ENCODE results near the gene FBXL17.

The FBXL17 gene

DNA sequence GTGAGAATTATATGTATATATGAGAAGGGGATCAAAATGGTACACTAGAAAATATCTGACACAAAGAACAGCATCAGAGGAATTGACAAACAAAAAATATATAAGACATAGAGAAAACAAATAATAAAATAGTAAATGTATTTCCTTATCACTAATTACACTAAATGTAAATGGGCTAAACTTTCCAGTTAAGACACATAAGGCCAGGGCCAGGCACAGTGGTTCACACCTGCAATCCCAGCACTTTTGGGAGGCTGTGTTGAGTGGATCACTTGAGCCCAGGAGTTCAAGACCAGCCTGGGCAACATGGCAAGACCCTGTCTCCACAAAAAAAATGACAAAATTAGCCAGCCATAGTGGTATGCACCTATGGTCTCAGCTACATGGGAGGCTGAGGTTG, 8.5 kb downstream of the FBXL17 start:
- no peak for DNase-seq (ENCODE audit: low read depth)

DNA sequence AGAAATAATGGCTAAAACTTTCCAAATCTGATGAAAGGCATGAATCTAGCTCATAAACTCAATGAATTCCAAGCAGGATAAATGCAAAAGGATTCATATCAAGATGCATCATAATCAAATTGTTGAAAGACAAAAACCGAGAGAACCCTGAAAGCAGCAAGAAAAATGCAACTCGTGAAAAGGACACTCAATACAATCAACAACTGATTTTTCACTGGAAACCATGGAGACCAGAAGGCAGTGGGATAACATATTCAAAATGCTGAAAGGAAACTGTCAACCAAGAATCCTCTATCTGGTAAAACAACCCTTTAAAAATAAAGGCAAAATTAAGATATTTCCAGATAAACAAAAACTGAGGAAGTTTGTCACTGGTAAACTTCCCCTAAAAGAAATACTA, 9.5 kb downstream of the FBXL17 start:
- DNase-seq (ENCODE audit: low read depth): no peak

DNA sequence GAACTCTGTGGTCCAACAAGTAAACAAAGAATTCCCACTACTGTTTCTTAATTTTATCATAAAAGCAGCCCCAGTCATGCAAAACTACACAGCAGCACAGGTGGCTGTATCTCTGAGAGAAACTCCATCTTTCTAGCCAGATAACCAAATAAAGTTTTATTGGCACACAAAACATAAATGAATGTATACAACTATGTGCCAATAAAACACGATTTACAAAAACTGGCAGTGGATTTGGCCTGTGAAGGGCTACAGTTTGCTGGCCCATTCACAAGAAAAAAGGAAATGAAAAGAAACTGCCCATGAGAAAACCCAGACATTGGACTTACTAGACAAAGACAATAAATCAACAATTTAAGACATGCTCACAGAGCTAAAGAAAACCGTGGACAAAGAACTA, 10.6 kb downstream of the FBXL17 start:
- no peak for DNase-seq (ENCODE audit: low read depth)

DNA sequence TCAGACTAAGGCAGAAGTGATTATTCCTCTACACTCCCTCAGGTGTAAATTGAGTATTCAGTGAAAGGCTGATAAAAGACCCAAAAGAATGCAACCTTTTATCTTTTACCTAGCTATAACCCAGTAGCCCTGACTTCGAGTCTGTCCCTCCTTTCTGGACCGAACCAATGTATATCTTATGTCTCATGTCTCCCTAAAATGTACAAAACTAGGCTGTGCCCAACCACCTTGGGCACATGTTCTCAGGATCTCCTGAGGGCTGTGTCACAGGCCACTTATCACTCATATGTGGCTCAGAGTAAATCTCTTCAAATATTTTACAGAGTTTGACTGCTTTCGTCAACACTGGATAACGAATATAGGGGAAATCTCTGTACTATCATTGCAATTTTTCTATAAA, 12.7 kb downstream of the FBXL17 start:
- no peak for DNase-seq (ENCODE audit: low read depth)

DNA sequence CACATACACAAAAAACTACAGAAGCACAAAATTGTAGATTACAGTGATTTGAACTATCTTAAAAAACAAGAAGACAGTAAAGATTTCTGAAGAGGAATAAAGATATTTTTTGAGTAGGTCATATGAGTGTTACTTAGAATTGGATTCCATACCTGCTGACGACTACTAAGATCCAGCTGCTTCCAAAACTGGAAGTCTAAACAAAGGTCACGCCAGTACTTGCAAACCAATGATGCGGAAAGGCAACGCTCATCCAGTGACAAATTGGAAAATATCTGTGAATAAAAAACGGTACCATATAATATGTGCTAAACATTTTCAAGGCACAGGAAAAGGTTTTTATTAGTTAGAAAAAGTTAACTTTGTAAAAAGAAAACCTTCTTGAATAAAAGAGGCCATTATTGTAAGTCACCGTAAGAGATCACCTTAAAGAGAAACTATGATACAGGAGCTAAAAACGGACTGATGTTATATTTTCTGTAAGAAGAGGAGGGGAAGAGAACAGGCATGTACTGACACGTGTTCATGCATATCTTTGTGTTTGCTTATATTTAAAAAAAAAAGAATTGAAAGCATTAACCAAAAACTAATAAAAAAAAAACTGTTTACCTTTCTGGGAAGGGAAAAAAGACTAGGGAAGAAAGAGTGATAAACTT, 14.1 kb downstream of the FBXL17 start:
- DNase-seq (ENCODE audit: low read depth): no peak

DNA sequence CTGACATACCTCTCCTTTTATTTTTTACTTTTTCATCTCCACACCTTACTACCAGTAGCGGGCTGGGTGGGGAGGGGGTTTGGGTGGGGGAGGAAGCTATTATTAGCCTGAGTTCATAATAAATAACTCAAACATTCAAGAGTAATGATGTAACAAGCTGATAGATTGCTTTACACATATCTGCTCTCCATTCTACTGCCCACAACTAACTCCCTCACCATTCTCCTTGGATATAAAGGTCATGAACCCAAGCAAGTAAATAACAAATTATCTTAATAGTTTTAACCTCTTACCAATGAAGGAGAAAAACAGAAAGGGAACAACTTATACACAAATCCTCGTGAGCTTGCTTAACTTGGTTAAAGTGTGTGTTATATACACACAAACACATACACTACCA, 15.4 kb downstream of the FBXL17 start:
- DNase-seq (ENCODE audit: low read depth): no peak

DNA sequence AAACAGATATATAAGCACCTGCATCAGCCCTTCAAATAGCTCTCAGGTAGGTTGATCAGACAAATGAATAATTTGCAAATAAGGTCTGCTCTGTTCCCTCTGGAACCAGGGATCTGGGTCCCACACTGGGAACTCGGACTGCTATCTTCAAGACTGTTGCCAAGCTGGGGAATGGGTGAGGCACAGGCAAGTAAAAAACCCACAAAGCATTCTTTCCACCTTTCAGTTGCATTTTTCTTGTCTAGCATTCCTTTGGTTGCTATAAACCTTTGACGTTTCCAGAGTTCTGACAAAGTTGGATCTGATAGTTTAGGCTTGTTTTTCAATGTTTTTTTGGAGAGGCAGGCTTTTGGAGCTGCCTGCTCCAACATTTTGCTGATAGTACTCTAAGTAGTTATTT, 20.1 kb downstream of the FBXL17 start:
- DNase-seq (ENCODE audit: low read depth): no peak

DNA sequence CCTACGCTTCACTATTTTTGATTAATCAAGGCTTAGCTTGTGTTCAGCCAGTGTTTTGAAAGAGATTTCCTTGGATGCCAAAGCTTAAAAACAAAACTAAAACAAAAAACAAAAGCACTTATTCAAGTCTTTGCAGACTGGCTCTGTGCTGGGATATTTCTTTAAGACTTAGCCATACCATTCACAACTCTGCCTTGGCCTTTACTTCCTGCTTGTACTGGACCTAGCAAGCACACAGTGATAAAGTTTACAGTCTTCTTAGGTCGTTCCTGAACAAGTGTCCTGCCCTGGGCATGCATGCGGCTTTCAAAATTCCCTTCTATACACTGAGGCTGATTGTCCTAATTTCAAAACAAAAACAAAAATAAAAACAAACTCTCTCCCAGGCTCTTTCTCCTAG, 20.7 kb downstream of the FBXL17 start:
- no peak for DNase-seq (ENCODE audit: low read depth)

DNA sequence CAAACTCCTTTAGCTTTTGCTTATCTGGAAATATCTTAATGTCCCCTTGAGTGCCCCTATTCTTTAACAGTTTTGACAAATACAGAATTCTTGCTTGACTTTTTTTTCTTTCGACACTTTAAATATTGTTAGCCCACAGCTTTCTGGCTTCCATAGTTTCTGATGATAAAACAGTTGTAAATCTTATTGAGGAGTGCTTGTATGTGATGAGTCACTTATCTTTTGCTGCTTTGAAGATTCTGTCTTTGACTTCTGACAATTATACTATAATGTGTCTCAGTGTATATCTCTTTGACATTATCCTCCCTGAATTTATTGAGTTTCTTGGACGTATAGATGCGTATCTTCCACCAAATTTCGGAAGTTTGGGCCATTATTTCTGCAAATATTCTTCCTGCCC, 21.6 kb downstream of the FBXL17 start:
- no peak for DNase-seq (ENCODE audit: low read depth)

DNA sequence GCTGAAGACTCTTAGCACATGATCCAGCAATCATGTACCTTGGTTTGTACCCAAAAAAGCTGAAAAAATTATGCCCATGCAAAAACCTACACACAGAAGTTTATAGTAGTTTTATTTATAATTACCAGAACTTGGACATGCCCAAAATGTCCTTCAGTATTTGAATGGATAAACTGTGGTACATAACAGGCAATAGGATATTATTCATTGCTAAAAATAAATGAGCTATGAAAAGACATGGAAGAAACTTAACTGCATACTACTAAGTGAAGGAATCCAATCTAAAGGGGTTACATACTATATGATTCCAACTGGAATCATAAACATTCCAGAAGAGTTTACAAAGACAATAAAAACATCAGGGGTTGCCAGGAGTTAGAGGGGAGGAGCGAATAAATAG, 25.6 kb downstream of the FBXL17 start:
- no peak for DNase-seq (ENCODE audit: low read depth)

DNA sequence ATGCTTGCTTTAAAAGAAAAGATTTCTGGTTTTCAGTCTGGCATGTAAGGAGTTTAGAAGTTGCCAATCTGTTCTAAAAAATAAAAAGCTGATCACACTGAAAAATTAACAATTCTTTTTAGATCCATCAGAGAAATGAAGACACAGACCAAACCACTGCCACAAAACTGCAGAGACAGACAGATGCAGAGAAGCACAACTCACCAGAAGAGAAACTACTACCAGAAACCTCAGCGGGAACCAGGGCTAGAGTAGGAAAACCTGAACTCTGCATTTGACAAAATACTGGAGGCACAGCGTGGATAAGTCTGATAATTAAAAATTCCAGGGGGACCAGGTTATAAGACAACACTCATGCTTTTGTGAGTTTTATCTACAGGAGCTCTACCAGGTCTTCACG, 28.8 kb downstream of the FBXL17 start:
- no peak for DNase-seq (ENCODE audit: low read depth)

DNA sequence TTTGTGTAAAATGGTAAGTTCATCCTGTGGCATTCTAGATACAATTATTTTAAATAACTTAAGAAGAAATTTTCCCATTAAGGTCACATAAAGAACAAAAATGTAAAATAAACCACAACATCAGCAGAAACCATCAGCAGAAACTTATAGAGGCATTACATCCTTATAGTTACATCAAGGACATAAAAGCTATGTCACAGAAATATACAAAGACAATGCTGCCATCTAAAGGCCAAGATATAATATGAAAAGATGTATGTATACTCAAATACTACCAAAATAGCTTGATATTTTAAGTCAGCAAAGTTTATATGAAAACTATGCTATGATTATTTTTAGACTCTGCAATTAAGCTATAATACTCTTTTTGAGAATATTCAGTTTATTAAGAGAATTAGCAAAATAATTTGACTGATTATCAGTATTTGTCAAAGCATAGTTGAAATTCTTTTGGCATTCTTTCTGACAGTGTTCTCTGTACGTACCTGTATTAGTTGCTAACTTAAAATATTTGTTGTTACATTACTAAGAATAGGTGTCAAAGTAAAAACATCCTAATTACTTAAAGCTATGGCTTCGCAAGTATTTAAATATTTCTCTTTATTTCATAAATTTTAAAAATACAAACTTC, 36.2 kb downstream of the FBXL17 start:
- DNase-seq (ENCODE audit: low read depth): no peak

DNA sequence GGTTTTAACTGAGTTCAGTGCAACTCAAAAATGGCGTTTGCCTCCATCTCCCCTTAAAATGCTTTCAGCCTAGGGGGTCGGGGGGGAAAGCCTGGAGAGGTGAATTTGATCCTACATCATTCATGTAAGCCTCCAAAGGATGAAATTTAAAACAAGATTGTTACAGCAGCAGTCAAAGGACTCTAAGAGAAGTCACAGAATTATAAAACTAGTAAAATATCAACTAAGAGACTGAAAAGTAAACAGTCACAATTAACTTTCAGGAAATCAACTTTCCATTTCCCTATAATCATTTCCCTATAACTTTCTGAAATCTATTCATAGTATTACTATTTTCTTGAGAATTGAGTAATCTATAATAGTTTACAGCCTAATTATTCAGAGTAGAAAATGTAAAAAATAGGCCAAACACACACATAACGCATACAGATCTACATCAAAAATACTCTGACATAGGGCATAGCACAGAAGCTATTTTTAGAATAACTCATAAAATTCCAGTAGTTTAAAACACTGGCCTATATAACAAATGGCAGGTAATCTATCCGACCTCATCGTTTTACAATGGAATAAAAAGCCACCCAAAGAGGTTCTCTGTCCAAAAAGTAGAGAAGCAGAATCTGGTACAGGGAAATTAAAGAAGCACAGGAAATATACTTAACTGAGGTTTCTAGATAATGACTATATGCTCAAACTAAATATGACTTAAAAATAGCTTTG, 37.6 kb downstream of the FBXL17 start:
- no peak for DNase-seq (ENCODE audit: low read depth)

DNA sequence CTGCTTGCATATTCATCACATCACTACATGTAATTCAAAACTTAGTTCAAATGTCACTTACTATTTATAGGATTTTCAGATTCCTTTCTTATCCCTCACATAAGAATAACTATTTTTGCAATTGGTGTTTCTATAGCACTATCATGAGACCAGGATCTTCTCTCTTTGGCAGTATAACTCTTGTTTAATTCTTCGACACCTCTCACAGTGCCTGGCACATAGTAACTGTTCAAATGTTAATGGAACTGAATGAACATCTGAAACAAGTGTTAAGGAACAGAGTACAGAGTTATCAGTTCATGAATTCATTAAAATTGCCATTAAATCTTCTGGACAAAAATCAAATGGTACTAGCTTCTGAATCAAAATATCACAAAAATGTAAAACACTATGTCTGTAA, 40.0 kb downstream of the FBXL17 start:
- DNase-seq (ENCODE audit: low read depth): no peak

DNA sequence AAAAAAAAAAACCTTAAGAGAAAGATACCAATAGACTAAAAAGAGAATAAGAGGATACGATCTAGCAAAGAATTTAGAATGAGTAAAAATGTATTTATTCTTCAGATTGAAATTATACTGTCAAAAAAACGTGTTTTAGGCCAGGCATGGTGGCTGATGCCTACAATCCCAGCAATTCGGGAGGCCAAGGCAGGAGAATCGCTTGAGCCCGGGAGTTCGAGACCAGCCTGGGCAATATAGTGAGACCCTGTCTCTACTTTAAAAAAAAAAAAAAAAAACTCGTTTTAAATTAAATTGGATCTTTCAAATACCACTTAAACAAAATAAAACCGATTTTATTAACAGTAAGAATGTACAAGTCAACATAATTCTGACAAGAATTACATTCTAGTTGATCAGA, 41.8 kb downstream of the FBXL17 start:
- no peak for DNase-seq (ENCODE audit: low read depth)

DNA sequence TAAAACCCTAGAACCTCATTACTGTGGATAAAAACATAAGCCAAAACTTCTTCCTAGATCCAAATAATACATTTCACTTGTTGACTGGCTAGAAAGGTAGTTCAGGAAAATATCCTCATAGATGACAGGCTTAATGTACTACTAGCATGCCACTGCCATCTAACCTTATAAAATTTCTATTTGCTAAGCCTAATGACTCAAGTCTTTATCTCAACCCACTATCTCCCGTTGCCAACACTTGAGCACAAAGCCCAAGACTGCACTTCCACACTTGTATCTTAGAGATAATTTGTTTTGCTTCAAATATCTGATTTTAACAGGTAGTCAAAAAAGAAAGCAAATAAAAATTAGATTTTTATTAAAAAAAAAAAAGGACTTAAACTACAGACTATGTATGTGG, 42.7 kb downstream of the FBXL17 start:
- DNase-seq (ENCODE audit: low read depth): no peak

DNA sequence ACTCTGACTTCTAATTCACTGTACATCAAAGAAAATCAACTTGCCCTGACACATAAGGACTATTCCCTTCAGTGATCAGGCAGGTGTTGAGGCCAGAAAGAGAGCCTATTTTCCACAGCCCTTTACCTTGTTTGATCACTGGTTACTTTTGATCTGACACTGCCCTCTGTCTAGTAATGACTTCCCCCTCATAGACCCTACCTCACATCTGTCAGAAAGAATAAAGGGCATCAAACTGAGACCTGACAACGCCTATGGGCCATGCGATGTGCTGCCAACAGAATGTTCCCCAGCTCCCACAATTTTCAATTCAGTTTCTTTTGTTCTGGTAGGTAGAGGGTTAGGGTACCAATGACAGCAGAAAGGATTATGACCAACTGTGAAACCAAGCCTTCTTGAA, 47.7 kb downstream of the FBXL17 start:
- no peak for DNase-seq (ENCODE audit: low read depth)

DNA sequence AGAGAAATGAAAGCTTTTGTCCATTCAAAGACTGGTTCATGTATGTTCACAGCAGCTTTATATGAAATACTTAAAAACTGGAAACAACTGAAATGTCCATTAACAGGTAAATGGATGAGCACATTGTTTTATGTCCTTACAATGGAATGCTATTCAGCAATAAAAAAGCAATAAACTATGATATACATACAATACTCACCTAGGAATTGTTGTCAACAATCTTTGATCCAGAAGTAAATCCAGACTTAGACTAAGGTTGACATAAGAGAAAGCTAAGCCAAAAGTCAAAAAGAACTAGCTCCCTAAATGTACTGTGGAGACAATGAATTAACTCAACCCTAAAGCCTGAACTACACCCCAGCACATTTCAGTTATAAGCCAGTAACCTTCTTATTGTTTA, 54.9 kb downstream of the FBXL17 start:
- no peak for DNase-seq (ENCODE audit: low read depth)

DNA sequence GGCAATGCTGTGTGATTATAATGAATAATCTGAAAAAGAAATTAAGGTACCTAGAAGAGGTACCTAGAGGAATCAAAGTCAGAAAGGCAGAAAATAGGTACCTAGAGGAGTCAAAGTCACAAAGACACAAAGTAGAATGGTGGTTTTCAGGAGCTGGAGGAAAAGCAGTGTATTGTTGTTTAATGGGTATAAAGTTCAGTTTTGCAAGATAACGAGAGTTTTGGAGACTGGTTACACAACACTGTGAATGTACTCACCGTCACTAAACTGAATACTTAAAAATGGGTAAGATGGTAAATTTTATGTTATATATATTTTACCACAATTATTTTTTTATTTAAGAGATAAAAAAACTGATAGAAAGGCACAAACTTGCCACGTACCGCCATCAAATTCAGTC, 57.0 kb downstream of the FBXL17 start:
- no peak for DNase-seq (ENCODE audit: low read depth)

DNA sequence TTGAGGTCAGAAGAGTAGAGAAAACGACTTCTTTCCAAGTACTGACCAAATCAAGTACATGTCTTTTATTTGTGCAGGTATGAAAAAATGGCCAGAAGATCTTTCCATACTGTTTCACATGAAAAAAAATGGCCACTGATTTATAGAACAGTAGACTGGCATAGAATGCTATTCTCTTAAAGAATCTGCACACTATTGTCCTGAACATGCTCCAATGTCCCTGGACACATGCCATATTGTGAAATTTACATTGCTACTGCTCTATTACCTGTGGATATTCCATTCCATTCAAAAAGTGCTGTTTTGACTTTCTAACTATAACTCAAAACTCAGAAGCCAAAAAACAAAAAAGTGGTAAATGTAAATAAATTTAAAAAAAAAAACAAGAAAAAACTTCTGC, 60.6 kb downstream of the FBXL17 start:
- DNase-seq (ENCODE audit: low read depth): no peak

DNA sequence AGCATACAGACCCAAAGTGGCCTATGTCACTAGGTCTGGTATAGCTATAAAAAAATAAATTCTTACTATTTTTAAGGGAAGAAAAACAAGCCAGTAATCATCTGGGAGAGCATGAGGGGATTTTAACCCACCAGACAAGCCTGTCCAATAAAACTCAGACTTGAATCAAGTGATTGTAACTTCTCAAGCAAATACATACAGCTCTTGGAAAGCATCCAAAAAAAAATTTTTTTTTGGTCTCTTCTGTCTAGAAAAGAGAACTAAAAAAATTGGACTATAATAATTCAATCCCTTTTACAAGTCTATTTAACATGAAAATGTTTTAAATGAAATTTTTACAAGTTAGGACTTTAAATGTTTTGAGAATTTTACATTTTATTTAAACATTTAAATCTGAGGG, 61.7 kb downstream of the FBXL17 start:
- DNase-seq (ENCODE audit: low read depth): no peak

DNA sequence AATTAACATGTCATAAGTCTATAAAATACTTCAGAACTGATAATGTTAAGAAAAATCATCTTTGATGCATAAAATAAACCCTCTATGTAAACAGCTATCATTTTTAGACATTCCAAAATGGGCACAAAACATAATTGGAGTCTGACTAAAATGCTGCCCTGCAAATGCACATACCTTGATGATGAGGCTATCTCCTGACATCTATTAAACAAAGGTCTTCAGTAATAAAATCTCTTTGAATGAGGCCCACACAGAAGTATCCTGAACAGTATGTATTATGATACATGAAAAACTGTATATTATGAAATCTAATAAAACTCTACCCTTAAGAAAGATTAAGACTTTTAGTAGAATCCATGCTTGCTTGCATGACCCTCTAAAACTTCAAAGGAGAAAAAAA, 66.1 kb downstream of the FBXL17 start:
- DNase-seq (ENCODE audit: low read depth): no peak

DNA sequence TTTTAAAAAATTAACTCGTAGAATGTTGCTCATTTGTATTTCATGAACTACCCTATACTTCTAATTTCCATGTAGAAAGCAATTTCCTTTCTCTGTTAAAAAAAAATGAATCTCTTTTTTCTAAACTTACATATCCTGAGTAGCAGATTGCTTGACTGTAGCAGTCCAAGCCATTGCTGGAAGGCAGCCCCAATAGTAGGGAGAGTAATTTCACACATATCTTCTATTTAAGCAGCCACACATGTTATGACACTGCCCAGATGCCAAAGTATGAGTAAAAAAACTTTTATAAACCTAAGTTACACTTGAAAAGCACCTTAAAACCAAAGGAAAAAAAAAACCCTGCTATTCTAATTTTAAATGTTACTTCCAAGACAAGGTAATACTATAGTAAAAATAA, 69.6 kb downstream of the FBXL17 start:
- DNase-seq (ENCODE audit: low read depth): no peak

DNA sequence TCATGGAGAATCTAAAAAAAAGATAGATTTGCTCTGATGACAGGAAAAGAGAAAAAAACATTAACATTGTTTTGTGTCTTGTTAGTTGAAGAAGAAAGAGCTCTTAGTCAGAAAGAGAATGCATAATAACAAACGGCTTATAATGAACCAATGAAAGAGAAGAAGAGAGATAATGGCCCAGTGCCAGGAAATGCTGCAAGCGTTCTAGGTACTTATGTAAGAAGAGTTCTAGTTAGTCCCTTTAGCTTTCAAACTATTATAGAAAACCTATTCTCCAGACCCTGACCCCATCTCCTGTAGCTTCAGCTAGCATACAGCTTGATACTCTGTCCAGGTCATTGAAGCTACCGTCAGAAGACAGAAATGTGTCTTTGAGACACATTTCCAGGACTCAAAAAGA, 70.2 kb downstream of the FBXL17 start:
- DNase-seq (ENCODE audit: low read depth): no peak
